GM12878 (cell line): ENCODE results near the gene NTM. TPM values are rescaled to one million over a fixed set of nuclear protein-coding genes. Genes with fewer than 3 reads are reported as not detected.

Experiments used
- ATAC-seq: fragments of 200-7000 bp; cut with Tn5 transposase; 3 replicates; pipeline ENCODE4 v1.9.1; 2020; ENCODE audit warnings: mild to moderate bottlenecking, moderate library complexity
- BruUV-seq: library from RNA; stranded (reverse); fragments of 400-500 nt; replicated peaks from 2 replicates; lab custom pipeline; 2021; lab: Mats Ljungman, UMichigan
- CTCF ChIA-PET: fragments of 300-600 bp; sonication (Branson Sonifier 250); formaldehyde crosslinking; extraction: SDS; loops from one replicate; lab custom pipeline; 2021; ENCODE audit warnings: inconsistent platforms; lab: Yijun Ruan, JAX
- POLR2A ChIA-PET: fragments of 350-600 bp; formaldehyde crosslinking; extraction: SDS; loops from one replicate; lab custom pipeline; 2021; ENCODE audit warnings: inconsistent platforms; lab: Charles Lee
- RAD21 ChIA-PET: fragments of 300-600 bp; sonication (Branson Sonifier 250); formaldehyde crosslinking; loops from one replicate; lab custom pipeline; 2023; ENCODE audit warnings: antibody characterized with exemption; ENCODE audit not compliant: unreplicated experiment; lab: Charles Lee
- SMC1A ChIA-PET: fragments of 300-600 bp; sonication (Branson Sonifier 250); formaldehyde crosslinking; loops from one replicate; lab custom pipeline; 2023; ENCODE audit not compliant: unreplicated experiment, uncharacterized antibody; lab: Charles Lee
- DNase-seq: peaks from one replicate; pipeline ENCODE4 v3.0.0-alpha.2; 2011; ENCODE audit warnings: low read depth, low spot score
- FAIRE-seq: peaks from 3 replicates; lab custom pipeline; 2011; peaks lifted over from hg19 to GRCh38; lab: Jason Lieb, UNC
- H2AFZ ChIP-seq: 2 replicates; pipeline ENCODE4 v1.6.0; 2011; ENCODE audit warnings: low read depth, low read length, control low read depth; ENCODE audit not compliant: control insufficient read depth
- H3K27ac ChIP-seq: 2 replicates; pipeline ENCODE4 v1.5.1; 2011; ENCODE audit warnings: control low read depth; ENCODE audit not compliant: control insufficient read depth, insufficient read depth
- H3K27me3 ChIP-seq, 2 experiments: replicated peaks in 1 of 2; 2 replicates each; pipeline versions ENCODE4 v1.6.0 to v1.6.1; 2011; ENCODE audit warnings: low read length in 1 of 2; ENCODE audit not compliant: control insufficient read depth in 2 of 2, insufficient read depth in 2 of 2
- H3K36me3 ChIP-seq, 2 experiments: 2 replicates each; pipeline ENCODE4 v1.5.1; 2011; ENCODE audit warnings: low read length in 1 of 2; ENCODE audit not compliant: control insufficient read depth in 2 of 2, insufficient read depth in 2 of 2
- H3K4me1 ChIP-seq: 2 replicates; pipeline ENCODE4 v1.6.1; 2011; ENCODE audit warnings: mild to moderate bottlenecking, low read length, moderate library complexity, mixed read lengths; ENCODE audit not compliant: control insufficient read depth, insufficient read depth
- H3K4me2 ChIP-seq: 2 replicates; pipeline ENCODE4 v1.6.0; 2011; ENCODE audit warnings: control low read depth; ENCODE audit not compliant: control insufficient read depth, insufficient read depth
- H3K4me3 ChIP-seq: fragments of 200-600 bp; sonication (generic); 2 replicates; pipeline ENCODE4 v1.5.1; 2016
- H3K79me2 ChIP-seq: 2 replicates; pipeline ENCODE4 v1.6.0; 2011; ENCODE audit warnings: low read length; ENCODE audit not compliant: control insufficient read depth, insufficient read depth
- H3K9ac ChIP-seq: 2 replicates; pipeline ENCODE4 v1.8.0; 2011; ENCODE audit warnings: low read length, control low read depth, mixed read lengths; ENCODE audit not compliant: control insufficient read depth, insufficient read depth
- H3K9me3 ChIP-seq: replicated peaks from 3 replicates; pipeline ENCODE4 v1.5.1; 2011; ENCODE audit warnings: mild to moderate bottlenecking, low read length; ENCODE audit not compliant: control insufficient read depth, insufficient read depth
- H4K20me1 ChIP-seq: 2 replicates; pipeline ENCODE4 v1.6.0; 2011; ENCODE audit not compliant: control insufficient read depth, insufficient read depth
- CHD4 ChIP-seq: fragments of 200-600 bp; sonication (generic); IDR thresholded peaks from 2 replicates; pipeline ENCODE4 v1.6.1; 2016; ENCODE audit warnings: mild to moderate bottlenecking
- E2F8 ChIP-seq: fragments of 450-650 bp; IDR thresholded peaks from 2 replicates; pipeline ENCODE4 v1.6.1; 2018; ENCODE audit warnings: mild to moderate bottlenecking, low read depth, moderate library complexity; ENCODE audit not compliant: partially characterized antibody
- HCFC1 ChIP-seq: fragments of 150-350 bp; IDR thresholded peaks from 2 replicates; pipeline ENCODE4 v1.6.1; 2014; ENCODE audit warnings: low read length
- HDAC2 ChIP-seq: fragments of 200-600 bp; sonication (generic); IDR thresholded peaks from 2 replicates; pipeline ENCODE4 v1.6.1; 2017
- JUNB ChIP-seq: IDR thresholded peaks from 2 replicates; pipeline ENCODE4 v1.6.1; 2016; ENCODE audit warnings: antibody characterized with exemption, mild to moderate bottlenecking
- SMC3 ChIP-seq: IDR thresholded peaks from 2 replicates; pipeline ENCODE4 v1.6.1; 2011; ENCODE audit warnings: low read length, improper control_type of control experiment, borderline replicate concordance
- WGBS: methylation state at CpG from one replicate; pipeline ENCODE4 v1.1.6; 2016; ENCODE audit warnings: low lambda C conversion rate; ENCODE audit not compliant: insufficient replicate concordance, insufficient coverage; ENCODE audit errors: missing lambda C conversion rate; 5-methylcytosine and 5-hydroxymethylcytosine counted together
- in situ Hi-C: fragments of 300-500 bp; cut with MboI; formaldehyde crosslinking; loops from 9 replicates; pipeline ENCODE4 v1.14.3; 2018; ENCODE audit warnings: mixed read lengths
- intact Hi-C: fragments of 100-400 bp; cut with micrococcal nuclease; formaldehyde crosslinking; loops from one replicate; pipeline ENCODE4 v1.14.2; 2022; ENCODE audit not compliant: unreplicated experiment
- polyA plus RNA-seq, 11 experiments: library from polyadenylated mRNA; depleted of rRNA in 4 of 11; unstranded in 6 of 11; stranded (reverse) in 5 of 11; fragments of >200 nt; fragmentation: Nextera tagmentation in 4 of 11; fragmentation: Illumina TruSeq in 1 of 11; extraction: Ambion mirVana in 4 of 11; extraction: Trizol in 1 of 11; gene quantifications; 1 replicate in 1 of 11; 2 replicates in 10 of 11; pipeline versions ENCODE4 v1.2.1 to v1.2.3, GENCODE V29; 2011 to 2016; ENCODE audit warnings: inconsistent platforms in 2 of 11, missing spikeins in 2 of 11, low read depth in 1 of 11
- total RNA-seq, 4 experiments: library from RNA; depleted of rRNA in 3 of 4; stranded (reverse); fragments of >200 nt in 3 of 4; fragmentation: Illumina TruSeq in 1 of 4; extraction: Trizol in 1 of 4; gene quantifications; 2 replicates each; pipeline versions ENCODE4 v1.2.1 to v1.2.3, GENCODE V29; 2013 to 2021

Gene NTM
- total and polyA plus RNA-seq, 10 of the 15 experiments (the other 5 are each of a cell fraction or from before 2014, with no cell fraction given), result not detected

DNA sequence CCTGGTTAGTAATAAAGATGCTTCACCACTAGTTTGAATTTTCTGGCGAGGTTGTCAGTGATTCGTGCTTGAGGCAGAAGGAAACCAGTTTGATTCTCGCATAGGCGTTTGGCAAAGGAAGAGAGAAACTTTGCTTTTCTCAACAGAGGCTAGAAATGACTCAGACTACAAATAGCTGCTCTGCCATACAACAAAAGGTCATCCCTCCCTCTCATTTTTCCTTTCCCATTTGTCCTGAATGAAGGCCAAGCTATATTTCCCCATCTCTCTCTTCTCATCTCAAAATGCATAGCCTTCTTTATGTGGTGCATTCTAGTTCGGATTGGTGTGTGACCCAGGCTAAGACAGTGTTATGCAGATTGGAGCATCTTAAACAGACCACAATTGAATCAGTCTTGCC is 741.4 kb downstream of the NTM start (continued):
- TF ChIP-seq HDAC2 (no peak), SMC3 (no peak), JUNB (no peak)

- in situ Hi-C loops (no loop called here), intact Hi-C loops (no loop called here)
- ATAC-seq (no peak), FAIRE-seq (no peak), DNase-seq (no peak)
- Histone ChIP-seq H2AFZ (no peak overlapping the region), H3K4me1 (no peaks in the 10 kb centered on the region), H3K27ac (no peak overlapping the region), H4K20me1 (no peaks in the 10 kb centered on the region), H3K4me2 (no peak overlapping the region), H3K27me3 (no peaks in the 10 kb centered on the region), H3K79me2 (no peaks in the 10 kb centered on the region), H3K36me3 (no peaks in the 10 kb centered on the region), H3K9ac (no peak overlapping the region), H3K4me3 (no peak overlapping the region), H3K9me3 (no peaks in the 10 kb centered on the region)
- TF ChIP-seq CHD4 (no peak), E2F8 (no peak), HCFC1 (no peak)
- ChIA-PET CTCF (interaction anchor here (2.7 kb wide), 1 partner anchor 14 kb away, joined by 18 read pairs; no protein-coding TSS in a partner anchor), POLR2A (no interaction called here), RAD21 (no interaction called here), SMC1A (interaction anchor here (1.5 kb wide), 2 partner anchors 13 to 14 kb away, joined by 3 read pairs; no protein-coding TSS in a partner anchor)
- 3% methylated on average over 6 of the region's 6 CpGs for WGBS
- no TSS peak for BruUV-seq
Observed at GRCh38 chr11:132112846-132113245, 742.4 kb downstream of the NTM start.
